GM18517 (cell line): ENCODE results near the gene RBM19.

Source experiments
- ATAC-seq: cut with Tn5 transposase; IDR thresholded peaks from one replicate; pipeline ENCODE4 v1.9.1; 2021; ENCODE audit warnings: mild to moderate bottlenecking, moderate library complexity; ENCODE audit not compliant: unreplicated experiment

RBM19 gene

DNA sequence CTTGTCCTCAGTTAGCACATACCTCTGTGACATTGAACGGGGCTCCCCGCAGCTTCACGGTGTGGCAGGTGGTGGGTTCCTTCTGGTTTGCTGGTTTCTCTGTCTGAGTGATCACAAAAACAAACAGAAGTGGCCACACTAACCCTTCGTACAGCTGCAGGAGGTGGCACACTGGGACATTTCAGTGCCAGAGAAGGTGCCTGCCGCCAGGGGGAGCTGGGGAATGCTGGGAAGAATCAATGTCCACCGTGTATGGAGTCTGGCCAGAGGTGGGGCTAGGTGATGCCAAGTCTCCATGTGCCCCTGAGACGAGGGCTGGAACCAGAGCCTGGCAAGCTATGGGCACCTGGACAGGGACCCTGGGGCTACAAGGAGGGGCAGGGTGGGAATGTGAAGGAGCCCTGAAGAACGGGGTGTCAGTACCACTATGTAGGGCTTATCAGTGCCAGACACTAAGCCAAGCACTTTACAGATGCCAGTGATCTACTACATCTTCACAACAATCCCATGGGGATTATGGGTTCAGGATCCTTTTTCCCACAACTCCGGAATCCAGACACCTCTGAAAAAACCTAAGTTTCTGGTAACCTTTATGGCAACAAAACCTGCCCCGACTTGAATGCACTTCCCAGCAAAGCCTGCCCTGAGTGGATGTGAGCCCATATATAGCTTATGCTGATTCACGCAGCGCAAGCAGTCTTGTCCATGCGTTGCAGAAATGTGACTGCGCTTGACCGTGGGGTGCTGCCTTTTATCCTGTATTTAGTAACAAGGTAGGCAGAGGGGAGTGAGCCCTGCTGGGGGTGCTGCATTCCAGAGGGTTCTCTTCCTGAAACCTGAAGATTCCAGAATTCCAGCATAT lies 10.8 kb downstream of the RBM19 start:
- no peak for ATAC-seq

DNA sequence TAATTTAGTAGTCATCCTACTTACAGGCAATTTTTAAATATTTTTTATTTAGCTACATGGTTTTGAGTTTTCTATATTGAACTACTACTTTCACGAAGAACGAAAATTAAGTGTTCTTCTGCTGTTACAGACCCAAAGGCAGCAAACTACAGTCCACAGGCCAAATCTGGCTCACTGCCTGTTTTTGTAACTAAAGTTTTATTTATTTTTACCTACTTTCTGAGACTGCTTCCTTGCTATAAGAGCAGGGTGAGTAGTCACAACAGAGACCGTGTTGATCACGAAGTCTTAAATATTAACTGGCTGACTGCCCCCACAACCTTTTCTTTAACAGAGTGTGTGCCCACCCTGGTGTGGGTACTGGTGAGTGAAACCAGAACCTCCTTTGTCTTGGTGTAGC lies 11.6 kb downstream of the RBM19 start:
- no peak for ATAC-seq

DNA sequence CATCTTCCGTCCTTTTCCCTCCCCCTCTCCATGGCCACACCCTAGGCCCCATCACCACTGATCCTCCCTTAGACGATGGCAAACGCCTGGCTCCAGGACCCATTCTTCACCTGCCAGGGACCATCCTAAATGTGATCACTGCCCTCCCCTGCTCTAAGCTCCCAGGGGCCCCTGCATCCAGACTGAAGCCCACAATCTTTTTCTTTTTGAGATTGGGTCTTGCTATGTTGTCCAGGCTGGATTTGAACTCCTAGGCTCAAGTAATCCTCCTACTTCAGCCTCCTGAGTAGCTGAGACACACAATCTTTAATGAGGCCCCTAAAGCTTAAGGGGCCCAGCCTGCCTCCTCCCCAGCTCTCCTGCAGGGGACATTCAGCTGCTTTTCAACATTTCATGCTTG lies 15.3 kb downstream of the RBM19 start:
- no peak for ATAC-seq

DNA sequence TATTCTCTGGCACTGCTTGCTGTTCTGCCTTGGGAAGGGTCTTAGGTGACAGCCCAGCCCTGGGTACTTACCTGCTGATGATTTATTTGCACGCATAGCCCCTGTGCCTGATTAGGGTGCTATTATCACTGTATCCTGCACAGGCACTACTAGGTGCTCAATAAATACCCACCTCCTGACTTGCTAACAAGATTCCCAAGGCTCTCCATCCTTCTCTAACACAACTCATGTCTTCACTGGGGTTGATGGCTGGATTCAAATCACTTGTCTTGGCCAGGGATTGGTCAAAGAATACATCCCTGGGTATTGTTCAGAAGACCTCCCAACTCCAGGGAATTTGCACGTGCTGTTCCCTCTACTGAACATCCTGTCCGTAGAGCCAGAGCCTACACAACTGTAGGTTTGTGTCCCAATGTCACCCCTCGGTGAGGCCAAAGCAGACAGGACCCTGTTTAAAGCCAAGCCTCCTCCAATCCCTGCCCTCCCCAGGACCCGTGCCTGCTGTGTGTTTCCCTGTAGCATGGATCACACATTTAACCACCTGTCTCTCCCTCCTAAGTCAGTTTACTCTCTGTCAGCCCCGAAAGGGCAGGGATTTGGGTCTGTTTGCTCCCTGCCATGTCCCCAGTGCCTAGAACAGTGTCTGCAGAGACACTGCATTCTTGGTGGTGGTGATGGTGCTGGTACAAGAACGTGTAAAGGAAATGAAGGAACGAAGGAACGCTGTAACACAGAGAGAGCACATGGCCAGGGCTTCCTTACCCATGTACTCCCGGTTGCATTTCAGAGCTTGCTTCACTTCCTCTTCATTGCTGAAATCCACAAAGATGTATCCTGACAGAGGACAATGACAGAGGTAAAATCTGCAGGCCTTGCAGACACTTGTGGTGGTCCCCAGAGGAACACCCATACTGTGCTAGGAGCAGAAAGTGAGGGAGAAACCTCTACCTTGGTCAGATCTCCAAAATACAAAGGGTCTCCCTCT lies 16.5 kb downstream of the RBM19 start:
- ATAC-seq = no peak

DNA sequence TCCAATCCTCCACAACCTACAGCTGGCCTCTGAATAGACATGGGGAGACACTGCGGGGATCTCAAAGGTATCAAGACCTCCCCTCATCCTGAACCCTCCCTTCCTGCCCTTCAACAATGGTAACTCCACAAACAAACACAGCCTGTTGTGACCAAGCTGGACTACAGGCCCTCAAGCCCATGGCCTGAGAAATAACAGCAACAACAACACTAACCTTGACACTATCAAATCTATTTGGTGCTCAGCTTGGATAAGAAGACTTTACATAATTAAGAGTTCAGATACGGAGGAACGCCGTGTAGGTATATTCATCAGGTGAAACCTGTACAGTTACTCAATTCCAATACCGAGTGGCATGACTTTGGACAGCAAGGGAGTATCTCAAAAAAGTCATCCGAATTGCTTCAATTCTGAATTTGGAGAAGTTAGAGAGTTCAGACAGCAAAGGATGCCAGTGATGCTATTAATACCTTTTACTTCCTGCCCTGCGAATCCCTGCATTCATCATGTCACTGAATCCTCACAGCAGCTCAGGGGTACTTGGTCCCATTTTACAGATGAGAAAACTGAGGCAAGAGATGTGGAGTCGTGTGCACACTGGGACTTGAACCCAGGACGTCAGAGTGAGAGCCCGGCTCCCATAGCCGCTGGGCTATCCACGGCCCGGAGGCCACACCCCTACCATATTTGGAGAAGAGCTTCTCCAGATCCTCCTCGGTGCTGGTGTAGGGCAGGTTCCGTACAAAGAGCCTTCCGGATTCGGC lies 17.8 kb downstream of the RBM19 start:
- no peak for ATAC-seq

DNA sequence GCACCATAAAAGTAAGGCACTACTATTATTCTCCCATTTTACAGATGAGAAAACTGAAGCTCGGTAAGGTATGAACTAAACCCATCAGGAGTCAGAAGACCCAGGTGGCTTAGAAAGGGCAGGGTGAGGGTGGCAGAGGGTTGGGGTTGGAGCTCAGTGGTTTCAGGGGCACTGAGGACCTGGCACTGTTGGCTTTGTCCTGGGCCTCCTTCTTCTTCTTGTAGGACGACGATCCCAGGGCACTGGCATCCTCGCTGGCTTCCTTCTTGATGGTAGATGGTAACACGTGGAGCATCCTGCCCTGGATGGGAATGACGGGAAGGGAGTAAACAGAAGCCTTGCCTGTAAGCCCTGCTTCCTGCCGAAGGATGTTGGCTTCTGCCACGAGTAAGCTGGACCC lies 19.9 kb downstream of the RBM19 start:
- no peak for ATAC-seq

DNA sequence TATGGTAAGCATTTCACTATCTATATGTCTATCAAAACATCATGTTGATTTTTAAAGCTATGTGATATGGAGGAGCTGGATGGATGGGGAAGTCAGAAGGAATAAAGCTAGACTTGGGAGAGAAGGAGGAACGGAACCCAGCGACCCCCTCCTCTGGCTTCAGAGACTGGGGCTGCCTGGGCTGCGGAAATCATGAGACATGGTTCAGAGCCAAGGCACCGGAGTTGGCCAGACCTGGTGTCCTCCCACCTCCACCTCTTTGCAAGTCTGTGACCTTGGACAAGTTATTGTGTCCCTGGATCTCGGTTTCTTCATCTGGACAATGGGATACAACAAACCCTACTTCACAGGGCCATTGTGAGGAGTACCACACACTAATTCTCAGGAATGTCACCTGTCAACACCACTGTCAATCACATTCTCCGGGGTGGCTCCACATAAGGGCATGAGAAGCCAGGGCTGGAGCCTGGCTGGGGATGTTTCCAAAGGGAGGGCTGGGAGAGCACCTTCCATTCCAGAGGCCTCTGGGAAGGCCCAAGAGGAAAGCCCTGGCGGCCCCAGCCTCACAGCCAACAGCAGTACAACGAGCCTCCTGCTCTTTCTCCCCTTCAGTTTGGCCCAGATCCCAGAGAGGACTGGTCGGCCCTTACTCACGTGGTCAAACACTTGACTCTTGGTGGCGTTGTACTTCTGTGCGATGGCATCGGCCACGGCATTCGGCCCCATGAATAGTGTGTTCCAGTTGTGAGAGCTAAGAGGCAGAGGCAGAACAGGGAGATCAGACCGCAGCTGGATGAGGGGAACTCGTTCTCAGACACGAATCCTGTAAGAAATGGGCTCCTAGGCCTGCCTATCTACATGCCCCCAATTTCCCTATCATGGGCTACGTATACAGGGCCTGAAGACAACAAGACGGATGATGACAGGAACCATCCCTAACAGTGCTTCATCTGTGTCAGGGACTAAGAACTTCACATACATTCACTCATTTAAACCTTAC lies 20.7 kb downstream of the RBM19 start:
- ATAC-seq = no peak

DNA sequence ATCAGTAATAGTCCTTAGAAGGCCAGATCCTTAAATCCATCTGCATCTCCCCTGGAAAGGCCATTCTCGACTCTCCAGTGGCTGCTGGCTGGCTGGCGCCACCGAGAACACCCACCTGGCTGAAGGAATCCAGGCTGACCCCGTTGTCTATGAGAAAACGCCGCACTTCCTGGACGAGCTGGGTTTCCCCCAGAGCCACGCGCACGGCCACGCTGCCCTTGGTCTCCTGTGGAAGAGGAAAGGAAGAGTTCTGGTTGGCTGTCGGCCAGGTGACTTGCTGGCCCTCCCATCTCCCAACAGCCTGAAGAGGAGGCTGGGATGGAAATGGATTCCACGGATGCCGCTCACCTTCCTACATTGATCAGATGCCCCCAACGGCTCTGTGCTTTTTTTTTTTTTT lies 23.9 kb downstream of the RBM19 start:
- ATAC-seq = no peak

DNA sequence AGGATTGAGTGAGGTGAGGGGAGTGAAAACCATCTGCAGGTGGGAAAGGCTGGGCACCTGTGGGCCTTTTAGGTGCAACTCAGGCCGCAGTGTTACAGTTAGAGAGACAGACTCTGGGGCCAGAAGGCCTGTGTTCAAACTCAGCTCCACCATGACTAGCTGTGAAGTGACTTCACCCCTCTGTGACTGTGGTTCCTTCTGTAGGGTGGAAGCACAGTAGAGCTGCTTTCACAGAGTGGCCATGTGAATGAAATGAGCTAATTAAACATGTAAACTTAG lies 25.0 kb downstream of the RBM19 start:
- ATAC-seq = no peak

DNA sequence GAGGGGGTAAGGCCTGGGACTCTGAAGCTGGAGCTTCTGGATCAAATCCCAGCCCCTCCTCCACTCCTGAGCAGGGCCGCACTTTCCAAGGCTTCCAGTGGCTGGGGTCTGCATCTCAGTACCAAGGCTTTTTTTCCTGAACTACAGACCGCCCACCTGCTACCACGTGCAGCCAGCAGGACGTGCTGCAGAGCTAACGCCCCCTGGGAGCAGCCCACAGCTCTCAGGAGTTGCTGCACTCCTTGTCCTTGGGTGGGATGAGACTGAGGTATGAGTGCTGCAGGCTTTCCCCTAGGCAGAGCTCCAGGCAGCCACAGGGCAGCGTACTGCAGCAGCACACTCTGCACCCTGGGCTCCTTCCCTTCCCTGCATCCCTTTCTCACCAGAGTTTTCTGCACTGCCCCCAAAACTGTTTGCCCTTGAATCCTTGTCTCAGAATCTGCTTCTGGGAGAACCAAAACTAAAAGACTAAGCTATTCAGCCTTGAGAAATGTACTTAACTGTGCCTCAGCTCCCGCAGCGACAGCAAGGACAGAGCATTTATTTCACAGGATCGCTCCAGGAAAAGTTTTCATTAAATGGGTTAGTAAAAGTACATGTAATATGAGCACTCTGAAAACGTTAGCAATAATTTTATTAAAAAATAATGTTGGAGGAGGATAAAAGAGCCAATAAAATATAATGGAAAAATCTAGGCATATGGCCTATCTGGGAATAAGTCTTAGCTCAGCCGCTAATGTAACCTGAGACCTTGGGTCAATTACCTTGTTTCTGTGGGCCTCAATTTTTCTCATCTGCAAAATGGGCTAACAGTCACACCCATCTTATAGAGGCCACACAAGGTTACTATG lies 25.5 kb downstream of the RBM19 start:
- no peak for ATAC-seq

DNA sequence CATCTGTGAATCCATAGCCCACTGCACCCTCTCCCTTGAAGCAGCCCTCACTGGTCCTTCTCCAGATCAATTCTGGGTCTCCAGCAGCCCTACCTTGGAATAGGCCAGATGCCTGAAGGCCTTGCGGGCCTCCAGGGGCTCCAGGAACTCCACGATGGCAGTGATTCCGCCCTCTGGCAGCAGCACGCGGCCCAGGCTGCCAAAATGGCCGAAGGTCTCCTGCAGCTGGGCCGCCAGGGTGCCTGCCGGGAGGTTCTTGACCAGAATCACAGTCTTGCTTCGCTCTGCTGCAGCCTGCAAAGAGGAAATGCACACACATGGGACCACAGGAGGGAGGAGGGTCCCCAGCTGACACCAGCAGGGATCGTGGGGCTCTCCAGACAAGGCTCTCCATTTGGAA lies 26.3 kb downstream of the RBM19 start:
- no peak for ATAC-seq

DNA sequence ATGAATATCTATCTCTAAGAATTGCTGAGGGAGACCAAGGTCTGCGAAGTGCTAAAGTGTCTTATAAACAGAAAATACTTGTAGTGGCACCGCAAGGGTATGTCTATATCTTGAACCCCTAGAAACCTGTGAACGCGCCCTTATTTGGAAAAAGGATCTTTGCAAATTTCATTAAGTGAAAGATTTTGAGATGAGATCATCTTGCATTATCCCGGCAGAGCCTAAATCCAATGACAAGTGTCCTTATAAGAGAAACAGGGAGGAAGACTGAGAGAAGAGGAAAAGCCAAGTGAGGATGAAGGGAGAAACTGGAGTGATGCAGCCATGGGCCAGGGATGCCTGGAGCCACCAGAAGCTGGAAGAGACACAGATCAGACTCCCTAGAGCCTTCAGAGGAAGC lies 27.7 kb downstream of the RBM19 start:
- no peak for ATAC-seq

DNA sequence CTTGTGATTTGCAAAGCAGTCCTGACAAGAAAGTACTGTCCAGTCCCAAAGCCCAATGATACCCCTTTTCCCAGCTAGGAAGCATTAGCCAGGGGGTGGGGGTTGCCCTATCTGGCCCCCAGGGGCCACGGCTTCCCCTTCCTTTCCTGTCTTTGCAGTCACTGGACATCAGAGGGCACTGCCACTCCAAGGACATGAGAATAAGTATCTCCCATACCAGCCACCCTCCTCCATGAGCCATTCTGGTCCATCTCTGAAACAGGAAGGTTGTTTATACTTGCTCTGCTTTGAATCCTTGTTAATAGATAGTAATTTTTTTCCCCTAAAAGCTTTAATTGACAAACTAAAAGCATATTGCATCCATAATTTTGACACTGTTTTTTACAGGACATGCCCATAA lies 29.7 kb downstream of the RBM19 start:
- ATAC-seq = no peak

DNA sequence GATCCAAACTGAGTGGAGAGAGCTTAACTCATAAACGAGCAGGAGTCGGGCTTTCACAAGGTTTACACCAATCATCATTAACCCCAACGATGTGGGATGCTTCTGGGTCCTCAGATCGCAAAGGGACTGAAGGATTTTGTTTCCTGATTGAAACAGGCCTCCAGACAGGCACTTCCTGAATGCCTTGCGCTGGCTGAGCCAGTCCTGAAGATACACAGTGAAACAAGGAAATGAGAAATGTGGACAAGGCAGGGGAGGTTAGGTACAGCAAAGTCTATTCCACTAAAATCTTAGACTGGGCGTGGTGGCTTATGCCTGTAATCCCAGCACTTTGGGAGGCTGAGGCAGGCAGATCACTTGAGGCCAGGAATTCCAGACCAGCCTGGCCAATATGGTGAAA lies 30.7 kb downstream of the RBM19 start:
- no peak for ATAC-seq

DNA sequence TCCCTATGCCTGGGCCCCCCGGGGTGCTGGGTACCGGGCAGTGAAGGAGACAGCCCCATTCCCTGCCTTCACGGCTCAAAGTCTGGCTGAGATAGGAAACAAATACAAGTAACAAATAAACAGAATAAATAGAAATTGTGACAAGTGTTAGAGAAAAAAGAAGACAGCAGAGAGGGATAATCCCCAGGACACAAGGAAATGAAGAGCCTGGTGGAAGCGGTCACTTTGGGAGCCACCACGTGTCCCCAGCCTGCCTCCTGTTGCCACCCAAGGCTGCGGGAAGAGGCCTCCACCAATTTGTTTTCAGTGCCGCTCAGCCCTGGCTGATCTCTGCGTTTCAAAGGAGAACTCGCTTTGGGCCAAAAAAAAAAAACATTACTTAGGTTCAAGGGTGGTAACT lies 31.2 kb downstream of the RBM19 start:
- no peak for ATAC-seq

DNA sequence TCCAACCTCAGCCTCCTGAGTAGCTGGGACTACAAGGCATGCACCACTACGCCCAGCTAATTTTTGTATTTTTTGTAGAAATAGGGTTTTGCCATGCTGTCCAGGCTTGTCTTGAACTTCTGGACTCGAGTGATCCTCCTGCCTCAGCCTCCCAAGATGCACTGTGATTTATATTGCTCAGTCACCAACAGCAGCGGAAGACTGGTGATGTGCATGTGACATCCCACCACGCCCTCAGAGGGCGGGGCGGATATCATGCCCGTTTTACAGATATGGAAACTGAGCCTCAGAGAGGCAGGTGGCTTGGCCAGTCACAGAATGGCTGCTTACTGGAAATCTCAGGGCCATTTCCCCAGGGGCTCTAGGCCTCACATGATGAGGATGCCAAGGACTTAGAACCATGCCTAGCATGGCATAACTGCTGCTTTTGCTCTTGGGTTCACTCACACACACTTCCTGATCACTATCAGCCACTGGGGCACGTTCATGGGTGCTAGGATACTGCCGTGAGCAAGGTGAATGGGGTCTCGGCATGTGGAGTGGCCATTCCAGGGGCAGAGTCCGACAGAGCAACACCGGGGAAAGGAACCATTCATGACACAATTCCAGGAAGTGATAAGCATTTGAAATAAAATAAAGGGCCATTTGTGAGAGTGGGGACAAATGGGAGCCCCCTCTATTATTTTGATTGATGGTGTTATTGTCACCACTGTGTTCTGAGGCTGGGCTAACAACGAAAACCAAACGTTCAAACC lies 31.9 kb downstream of the RBM19 start:
- no peak for ATAC-seq

DNA sequence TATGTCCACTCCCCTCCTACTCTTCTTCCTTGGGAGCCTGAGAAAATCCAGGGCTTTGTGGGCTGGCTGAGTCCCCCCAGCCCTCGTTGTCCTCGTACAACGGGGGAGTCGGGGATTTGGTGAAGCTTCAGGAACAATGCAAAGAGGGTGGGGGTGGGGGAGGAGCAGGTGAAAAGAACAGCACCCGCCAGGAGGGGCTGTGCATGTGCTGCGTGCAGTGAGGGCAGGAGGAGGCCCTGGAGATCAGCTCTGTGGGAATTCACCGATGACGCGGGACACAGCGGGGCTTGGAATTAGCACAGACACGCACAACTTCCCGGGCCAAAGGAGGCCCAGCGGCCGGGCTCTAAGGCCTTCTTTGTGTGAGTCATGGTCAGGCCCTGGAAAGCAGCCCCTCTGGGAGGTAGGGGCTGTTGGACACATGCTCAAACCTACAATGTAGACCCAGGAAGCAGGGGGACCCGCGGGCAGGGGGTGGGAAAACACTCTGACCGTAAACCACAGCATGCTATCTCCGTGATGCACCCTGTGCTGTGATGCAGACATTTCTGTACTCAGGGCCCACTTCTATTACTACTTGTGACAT lies 32.8 kb downstream of the RBM19 start:
- ATAC-seq = no peak
